Activated CD4-positive, CD25-positive, alpha-beta regulatory T cell treated with anti-CD3 and anti-CD28 coated beads, Interleukin-2, amount 50 U/mL, for 16 hours (primary cell): ENCODE data around the gene NID2.

Experiments used
- DNase-seq: peaks from one replicate; pipeline ENCODE4 v3.0.0-alpha.2; 2020; ENCODE audit warnings: low read depth, low spot score

Gene NID2

GRCh38 chr14:52005625-52006024, 63.2 kb downstream of the NID2 start:
- no peak for DNase-seq

GRCh38 chr14:52003324-52003723, 65.5 kb downstream of the NID2 start:
- DNase-seq: no peak

- no peak for DNase-seq
Measured at GRCh38 chr14:52002542-52002941, 66.3 kb downstream of the NID2 start.

- no peak for DNase-seq
Measured at GRCh38 chr14:52000696-52001095, 68.2 kb downstream of the NID2 start.

GRCh38 chr14:52000019-52000582, 68.8 kb downstream of the NID2 start:
- DNase-seq: no peak

GRCh38 chr14:51999084-51999483, 69.8 kb downstream of the NID2 start:
- DNase-seq: no peak

GRCh38 chr14:51998348-51998747, 70.5 kb downstream of the NID2 start:
- DNase-seq: no peak

- no peak for DNase-seq
Measured at GRCh38 chr14:51996148-51996746, 72.6 kb downstream of the NID2 start.

GRCh38 chr14:51993285-51993920, 75.5 kb downstream of the NID2 start:
- DNase-seq: no peak

- no peak for DNase-seq
Measured at GRCh38 chr14:51990488-51990887, 78.4 kb downstream of the NID2 start.

- DNase-seq: peak; percentile 81
Measured at GRCh38 chr14:51989293-51990234, 79.3 kb downstream of the NID2 start, which contains the start of gene RTRAF. Gene RTRAF, plus strand, starts transcription at chr14:51989546. Its CDS starts 94 bp downstream, at chr14:51989640.

- no peak for DNase-seq
Measured at GRCh38 chr14:51988221-51988620, 80.6 kb downstream of the NID2 start.

GRCh38 chr14:51981218-51981854, 87.5 kb downstream of the NID2 start:
- no peak for DNase-seq

- peak; percentile 69 for DNase-seq
Measured at GRCh38 chr14:51979088-51979709, 89.7 kb downstream of the NID2 start.

- no peak for DNase-seq
Measured at GRCh38 chr14:51978681-51979085, 90.2 kb downstream of the NID2 start.

GRCh38 chr14:51977075-51977474, 91.8 kb downstream of the NID2 start:
- DNase-seq: no peak

- DNase-seq: no peak
Measured at GRCh38 chr14:51972566-51972965, 96.3 kb downstream of the NID2 start.

- no peak for DNase-seq
Measured at GRCh38 chr14:51969852-51970540, 98.9 kb downstream of the NID2 start.

GRCh38 chr14:51967521-51967920, 101.3 kb downstream of the NID2 start:
- no peak for DNase-seq

GRCh38 chr14:51963286-51963685, 105.6 kb downstream of the NID2 start:
- no peak for DNase-seq

GRCh38 chr14:51962711-51963110, 106.1 kb downstream of the NID2 start:
- DNase-seq: no peak
